Osteocyte (in vitro differentiated cells): ENCODE data around the gene DNAJB2. TPM values are rescaled to one million over a fixed set of nuclear protein-coding genes. Genes with fewer than 3 reads are reported as not detected.

Experiments used
- DNase-seq: peaks from one replicate; pipeline ENCODE4 v3.0.0; 2021; ENCODE audit warnings: mixed read lengths; ENCODE audit not compliant: unreplicated experiment; ENCODE audit errors: extremely low spot score
- H3K27ac Mint-ChIP-seq: one replicate; pipeline ENCODE4 v1.8.0; 2021; ENCODE audit warnings: mild to moderate bottlenecking, mixed read lengths; ENCODE audit not compliant: unreplicated experiment
- H3K27me3 Mint-ChIP-seq: one replicate; pipeline ENCODE4 v1.8.0; 2021; ENCODE audit warnings: mixed read lengths; ENCODE audit not compliant: unreplicated experiment
- H3K36me3 Mint-ChIP-seq: one replicate; pipeline ENCODE4 v1.8.0; 2021; ENCODE audit warnings: mixed read lengths; ENCODE audit not compliant: unreplicated experiment
- H3K4me1 Mint-ChIP-seq: one replicate; pipeline ENCODE4 v1.8.0; 2021; ENCODE audit warnings: mixed read lengths; ENCODE audit not compliant: unreplicated experiment
- H3K4me3 Mint-ChIP-seq: one replicate; pipeline ENCODE4 v1.8.0; 2021; ENCODE audit warnings: mild to moderate bottlenecking, moderate library complexity, mixed read lengths; ENCODE audit not compliant: unreplicated experiment
- H3K9me3 Mint-ChIP-seq: one replicate; pipeline ENCODE4 v1.8.0; 2021; ENCODE audit warnings: mixed read lengths; ENCODE audit not compliant: unreplicated experiment
- CTCF ChIP-seq: fragments of 200-600 bp; sonication (generic); IDR thresholded peaks from 2 replicates; pipeline ENCODE4 v1.5.0; 2021; ENCODE audit warnings: antibody characterized with exemption, mild to moderate bottlenecking, moderate library complexity
- total RNA-seq: library from RNA; stranded (reverse); gene quantifications from 2 replicates; pipeline ENCODE4 v1.2.1, GENCODE V29; 2021

The DNAJB2 gene
- total RNA-seq, 1 donor from 2014 or later = 43.3 TPM

DNA sequence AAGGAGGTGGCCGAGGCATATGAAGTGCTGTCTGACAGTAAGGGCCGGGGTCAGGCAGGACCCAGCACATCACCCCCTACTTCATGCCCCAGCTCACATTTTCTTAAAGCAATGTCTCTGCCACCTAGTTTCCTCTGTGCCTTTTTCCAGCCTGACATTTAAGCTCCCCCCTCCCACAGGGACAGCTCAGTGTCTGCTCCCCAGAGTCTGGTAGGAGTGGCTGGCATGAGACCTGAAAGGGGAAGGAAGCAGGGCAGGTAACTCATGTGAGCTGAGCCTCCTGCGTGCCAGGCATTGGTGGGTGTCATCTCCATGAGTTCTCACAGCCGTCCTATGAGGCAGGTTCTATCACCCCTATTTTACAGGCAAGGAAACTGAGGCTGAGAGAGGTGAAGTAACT, 1.5 kb downstream of the DNAJB2 start:
- H3K9me3 Mint-ChIP-seq = no peaks in the 10 kb centered on the region
- no peak overlapping the region for H3K27ac Mint-ChIP-seq
- H3K36me3 Mint-ChIP-seq = peaks cover 8% of the 10 kb centered on the region
- H3K4me3 Mint-ChIP-seq = peak overlapping the region; percentile 84
- no peak for DNase-seq
- no peaks in the 10 kb centered on the region for H3K27me3 Mint-ChIP-seq
- no peak for TF ChIP-seq CTCF
- peaks cover 30% of the 10 kb centered on the region for H3K4me1 Mint-ChIP-seq

DNA sequence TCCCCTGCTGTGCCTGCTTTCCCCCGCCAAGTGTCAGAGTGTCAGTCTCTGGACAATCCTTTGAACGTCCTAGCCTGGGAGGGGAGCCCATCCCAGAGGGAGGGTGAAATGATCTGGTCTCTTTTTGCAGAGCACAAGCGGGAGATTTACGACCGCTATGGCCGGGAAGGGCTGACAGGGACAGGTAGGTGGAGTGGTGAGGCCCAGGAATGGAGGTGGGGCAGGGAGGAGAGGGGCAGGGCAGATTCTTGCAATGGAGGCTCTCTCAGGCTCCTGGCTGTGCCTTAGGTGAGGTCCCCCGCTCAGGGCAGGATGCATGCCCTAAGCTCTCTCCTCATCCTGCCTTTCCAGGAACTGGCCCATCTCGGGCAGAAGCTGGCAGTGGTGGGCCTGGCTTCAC, 2.4 kb downstream of the DNAJB2 start:
- TF ChIP-seq CTCF = no peak
- H3K4me3 Mint-ChIP-seq = no peak overlapping the region
- peaks cover 36% of the 10 kb centered on the region for H3K4me1 Mint-ChIP-seq
- H3K27me3 Mint-ChIP-seq = no peaks in the 10 kb centered on the region
- DNase-seq = no peak
- no peak overlapping the region for H3K27ac Mint-ChIP-seq
- peaks cover 8% of the 10 kb centered on the region for H3K36me3 Mint-ChIP-seq
- no peaks in the 10 kb centered on the region for H3K9me3 Mint-ChIP-seq

DNA sequence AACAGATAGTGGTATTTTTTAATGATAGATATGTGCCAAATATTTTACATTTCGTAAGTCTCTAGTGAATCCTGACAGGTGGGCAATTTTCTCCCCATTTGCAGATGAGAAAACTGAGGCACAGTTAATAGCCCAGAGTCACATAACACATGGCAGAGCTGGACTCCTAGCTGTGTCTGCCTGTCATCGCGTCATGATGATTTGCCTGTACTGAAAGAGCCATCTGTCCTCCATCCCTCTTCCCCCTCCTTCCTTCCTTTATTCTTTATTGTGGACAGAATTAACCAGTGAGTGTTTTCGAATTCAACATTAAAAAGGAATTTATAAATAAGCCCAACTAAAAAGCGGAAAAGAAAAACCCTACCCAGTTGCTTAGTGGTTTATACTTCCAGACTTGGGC, 3.2 kb downstream of the DNAJB2 start:
- Mint-ChIP-seq H3K9me3 (no peaks in the 10 kb centered on the region), H3K27ac (no peak overlapping the region), H3K36me3 (peaks cover 8% of the 10 kb centered on the region), H3K27me3 (no peaks in the 10 kb centered on the region), H3K4me1 (peaks cover 40% of the 10 kb centered on the region), H3K4me3 (no peak overlapping the region)
- no peak for DNase-seq
- no peak for TF ChIP-seq CTCF

GRCh38 chr2:219282943-219283581, 3.9 kb downstream of the DNAJB2 start:
- H3K27me3 Mint-ChIP-seq = no peaks in the 10 kb centered on the region
- H3K27ac Mint-ChIP-seq = no peak overlapping the region
- TF ChIP-seq CTCF = no peak
- H3K36me3 Mint-ChIP-seq = peaks cover 8% of the 10 kb centered on the region
- H3K9me3 Mint-ChIP-seq = no peaks in the 10 kb centered on the region
- H3K4me1 Mint-ChIP-seq = peaks cover 35% of the 10 kb centered on the region
- no peak overlapping the region for H3K4me3 Mint-ChIP-seq
- no peak for DNase-seq

GRCh38 chr2:219284501-219285372, 5.6 kb downstream of the DNAJB2 start:
- TF ChIP-seq CTCF = no peak
- Mint-ChIP-seq H3K36me3 (peaks cover 8% of the 10 kb centered on the region), H3K27ac (peak overlapping the region; percentile 65), H3K4me3 (no peak overlapping the region), H3K9me3 (no peaks in the 10 kb centered on the region), H3K27me3 (no peaks in the 10 kb centered on the region), H3K4me1 (peaks cover 30% of the 10 kb centered on the region)
- no peak for DNase-seq
